ENCODE data around the gene RHOJ.

Gene RHOJ

GRCh38 chr14:63210812-63211211, 6.6 kb downstream of the RHOJ start:
- H3K4me3 ChIP-seq (ENCODE audit: low read depth, low read length), result no peak overlapping the region
- CTCF ChIA-PET, result interaction anchor here (0.7 to 0.8 kb wide), 2 partner anchors 8 to 13 kb away, joined by 3 to 4 read pairs; no protein-coding TSS in a partner anchor
- TF ChIP-seq CTCF (IDR thresholded peaks at IDR 0.05; ENCODE audit: insufficient read depth, low read length, missing control alignments), result no peak

GRCh38 chr14:63212209-63212608, 8.0 kb downstream of the RHOJ start:
- H3K4me3 ChIP-seq (ENCODE audit: low read depth, low read length), result no peak overlapping the region
- DNase-seq (ENCODE audit: low read depth, low spot score), result no peak
- ChIA-PET POLR2A (no interaction called here), CTCF (no interaction called here)
- TF ChIP-seq CTCF (IDR thresholded peaks at IDR 0.05; ENCODE audit: insufficient read depth, low read length, missing control alignments), result no peak

More at GRCh38 chr14:63210812-63211211, 6.6 kb downstream of the RHOJ start:
- no peak for DNase-seq (ENCODE audit: low read depth, low spot score)
- POLR2A ChIA-PET, result no interaction called here

GRCh38 chr14:63212776-63213500, 8.7 kb downstream of the RHOJ start:
- POLR2A ChIA-PET, result no interaction called here
- no peak for TF ChIP-seq CTCF (IDR thresholded peaks at IDR 0.05; ENCODE audit: insufficient read depth, low read length, missing control alignments)
- H3K4me3 ChIP-seq (ENCODE audit: low read depth, low read length), result no peak overlapping the region
- CTCF ChIA-PET, result interaction anchor here (1.6 kb wide), 1 partner anchor 8 kb away, joined by 3 read pairs; no protein-coding TSS in a partner anchor
- DNase-seq (ENCODE audit: low read depth, low spot score), result no peak

GRCh38 chr14:63214417-63215196, 10.4 kb downstream of the RHOJ start:
- POLR2A ChIA-PET, result no interaction called here
- CTCF ChIA-PET, result interaction anchor here (0.9 to 1.6 kb wide), 3 partner anchors 8 to 40 kb away, joined by 3 to 4 read pairs (median 3); no protein-coding TSS in a partner anchor
- no peak overlapping the region for H3K4me3 ChIP-seq (ENCODE audit: low read depth, low read length)
- no peak for TF ChIP-seq CTCF (IDR thresholded peaks at IDR 0.05; ENCODE audit: insufficient read depth, low read length, missing control alignments)
- no peak for DNase-seq (ENCODE audit: low read depth, low spot score)

- ChIA-PET POLR2A (no interaction called here), CTCF (interaction anchor here (1.3 kb wide), 1 partner anchor 15 kb away, joined by 3 read pairs; no protein-coding TSS in a partner anchor)
- DNase-seq (ENCODE audit: low read depth, low spot score), result no peak
- no peak overlapping the region for H3K4me3 ChIP-seq (ENCODE audit: low read depth, low read length)
- no peak for TF ChIP-seq CTCF (IDR thresholded peaks at IDR 0.05; ENCODE audit: insufficient read depth, low read length, missing control alignments)
Observed at GRCh38 chr14:63220526-63220925, 16.3 kb downstream of the RHOJ start.

- POLR2A ChIA-PET, result no interaction called here
- H3K4me3 ChIP-seq (ENCODE audit: low read depth, low read length), result no peak overlapping the region
- no peak for TF ChIP-seq CTCF (IDR thresholded peaks at IDR 0.05; ENCODE audit: insufficient read depth, low read length, missing control alignments)
- DNase-seq (ENCODE audit: low read depth, low spot score), result no peak
- CTCF ChIA-PET, result interaction anchor here (1.3 to 1.4 kb wide), 2 partner anchors 8 to 13 kb away, joined by 3 read pairs; no protein-coding TSS in a partner anchor
Observed at GRCh38 chr14:63223596-63223995, 19.4 kb downstream of the RHOJ start.

Measured in AG04449 (cell line).